ENCODE results near the gene PARN. TPM values are rescaled to one million over a fixed set of nuclear protein-coding genes. Genes with fewer than 3 reads are reported as not detected.

PARN gene
- total and polyA plus RNA-seq, 2 of the 8 experiments (the other 6 are each of a cell fraction or from before 2014, with no cell fraction given) = 24.5 to 44.6 TPM

- no peak for TF ChIP-seq CHD7 (IDR thresholded peaks at IDR 0.05; ENCODE audit: insufficient replicate concordance, low read length)
- no peak for TF ChIP-seq PHF8 (conservative IDR thresholded peaks at IDR 0.05; ENCODE audit: low read depth, low read length)
- no peak for TF ChIP-seq HDAC6 (IDR thresholded peaks at IDR 0.05; ENCODE audit: low read depth, low read length)
- TF ChIP-seq YY1 (IDR thresholded peaks at IDR 0.05; ENCODE audit: low read depth, low read length) = no peak
- no peak for TF ChIP-seq CBX5 (IDR thresholded peaks at IDR 0.05; ENCODE audit: low read depth, low read length)
Measured at GRCh38 chr16:14539156-14539555, 90.9 kb downstream of the PARN start (continued).
